Fibroblast of villous mesenchyme (primary cell): ENCODE measurements around the gene FLT4. TPM values are rescaled to one million over a fixed set of nuclear protein-coding genes. Genes with fewer than 3 reads are reported as not detected.

Experiments used
- DNase-seq: peaks from one replicate; pipeline ENCODE4 v3.0.0-alpha.2; 2010; ENCODE audit warnings: low read depth
- H3K4me3 ChIP-seq: 2 replicates; pipeline ENCODE4 v1.5.1; 2011; ENCODE audit warnings: low read depth, mild to moderate bottlenecking, low read length
- CTCF ChIP-seq: IDR thresholded peaks from 2 replicates; pipeline ENCODE4 v1.5.1; 2012; ENCODE audit warnings: low read depth, mild to moderate bottlenecking, low read length; ENCODE audit not compliant: insufficient read depth
- total RNA-seq: library from RNA; depleted of rRNA; stranded (reverse); fragments of >200 nt; gene quantifications from 2 replicates; pipeline ENCODE4 v1.2.3, GENCODE V29; 2012

FLT4 gene
- total RNA-seq, 1 donor = 0.43 TPM

DNA sequence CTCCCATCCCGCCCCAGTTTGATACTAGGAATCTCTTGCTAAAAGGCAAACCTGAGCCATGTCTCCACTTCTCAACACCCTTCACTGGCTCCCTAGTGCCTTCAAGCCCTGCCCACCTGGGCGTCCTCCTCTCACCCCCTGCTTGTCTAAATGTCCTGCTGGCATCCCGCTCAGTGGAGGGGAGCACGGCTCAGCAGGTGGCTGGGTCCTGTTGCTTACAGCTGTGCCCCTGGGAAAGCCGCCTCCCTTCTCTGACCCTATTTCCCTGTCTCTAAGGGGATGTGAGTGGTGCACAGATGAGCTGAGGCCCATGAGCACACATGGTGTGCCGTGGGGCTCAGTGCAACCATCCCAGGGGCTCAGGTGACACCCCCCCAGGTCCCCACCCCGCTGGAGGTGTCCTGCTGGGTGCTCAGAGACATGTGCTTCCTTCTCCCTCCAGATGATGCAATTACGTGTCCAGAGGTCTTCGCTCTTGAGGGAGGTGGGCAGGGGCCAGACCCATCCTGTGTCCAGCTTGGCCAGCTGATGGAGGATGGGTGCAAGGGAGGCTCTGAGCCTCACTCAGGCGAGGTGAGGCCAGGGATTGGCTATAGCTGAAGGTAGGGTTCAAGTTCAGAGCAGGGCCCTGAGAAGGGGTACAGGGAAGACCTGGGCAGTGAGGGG, 24.1 kb downstream of the FLT4 start:
- no peak for DNase-seq
- no peak overlapping the region for H3K4me3 ChIP-seq
- TF ChIP-seq CTCF = no peak

GRCh38 chr5:180624587-180624986, 24.8 kb downstream of the FLT4 start:
- no peak for DNase-seq
- no peak for TF ChIP-seq CTCF
- no peak overlapping the region for H3K4me3 ChIP-seq

- DNase-seq = no peak
- no peak for TF ChIP-seq CTCF
- no peak overlapping the region for H3K4me3 ChIP-seq
Observed at GRCh38 chr5:180623844-180624243, 25.6 kb downstream of the FLT4 start.

DNA sequence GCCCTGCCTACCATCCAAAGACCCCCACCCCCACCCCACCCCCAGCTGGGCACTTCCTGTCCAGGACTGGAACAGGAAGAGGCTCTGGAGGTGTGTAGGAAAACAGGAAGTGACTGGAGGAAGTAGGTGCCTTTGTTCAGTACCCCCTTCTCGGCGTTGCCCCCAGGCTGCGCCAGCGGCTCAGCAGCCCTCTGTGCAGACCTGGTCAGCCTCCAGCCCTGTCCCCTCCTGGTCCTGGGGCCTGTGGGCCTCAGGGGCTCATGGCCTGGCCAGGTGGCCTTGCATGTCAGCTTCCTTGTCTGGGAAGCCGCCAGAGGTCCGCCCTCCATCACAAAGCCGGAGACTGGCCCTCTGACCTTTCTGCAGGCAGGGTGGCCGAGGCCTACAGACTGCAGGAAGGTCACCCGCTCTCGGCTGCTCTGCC, 26.0 kb downstream of the FLT4 start:
- no peak overlapping the region for H3K4me3 ChIP-seq
- no peak for TF ChIP-seq CTCF
- DNase-seq = no peak

GRCh38 chr5:180622910-180623309, 26.5 kb downstream of the FLT4 start:
- H3K4me3 ChIP-seq = no peak overlapping the region
- no peak for TF ChIP-seq CTCF
- DNase-seq = no peak

- TF ChIP-seq CTCF = no peak
- DNase-seq = no peak
- H3K4me3 ChIP-seq = no peak overlapping the region
Observed at GRCh38 chr5:180621311-180621710, 28.1 kb downstream of the FLT4 start.

- TF ChIP-seq CTCF = no peak
- no peak for DNase-seq
- no peak overlapping the region for H3K4me3 ChIP-seq
Observed at GRCh38 chr5:180620014-180620413, 29.4 kb downstream of the FLT4 start.
